Measurements from ENCODE around the gene F7. TPM values are rescaled to one million over a fixed set of nuclear protein-coding genes. Genes with fewer than 3 reads are reported as not detected.

The F7 gene
- total RNA-seq, 3 donors from 2014 or later (not counting 1 experiment from before 2014, with no cell fraction given) = 0.25 to 0.91 TPM; not detected in 1

GRCh38 chr13:113075711-113076110 is 29.9 kb upstream of the F7 start:
- WGBS (ENCODE audit: insufficient coverage) = 99% methylated on average over 17 of the region's 17 CpGs
- Histone ChIP-seq H3K9me3 (ENCODE audit: control insufficient read depth, insufficient read depth, low read length) (no peaks in the 10 kb centered on the region), H3K4me3 (ENCODE audit: low read length) (no peak overlapping the region), H3K27me3 (ENCODE audit: control insufficient read depth, insufficient read depth, low read length) (no peaks in the 10 kb centered on the region), H3K36me3 (ENCODE audit: control insufficient read depth, insufficient read depth, low read length) (no peaks in the 10 kb centered on the region), H3K27ac (ENCODE audit: low read length) (no peak overlapping the region), H3K4me1 (ENCODE audit: control insufficient read depth, insufficient read depth, low read length) (no peaks in the 10 kb centered on the region)
- Mint-ChIP-seq H3K9me3 (no peaks in the 10 kb centered on the region), H3K4me1 (no peaks in the 10 kb centered on the region), H3K36me3 (no peaks in the 10 kb centered on the region), H3K27ac (no peak overlapping the region), H3K4me3 (no peak overlapping the region), H3K27me3 (ENCODE audit: low read depth in 2 of 2) (no peaks in the 10 kb centered on the region)
- TF ChIP-seq CTCF (IDR thresholded peaks at IDR 0.05) = no peak
- intact Hi-C loops (cut with micrococcal nuclease) = no loop called here
- DNase-seq (no peak), ATAC-seq (no peak)

GRCh38 chr13:113076681-113077401 is 28.8 kb upstream of the F7 start:
- Histone ChIP-seq H3K9me3 (ENCODE audit: control insufficient read depth, insufficient read depth, low read length) (no peaks in the 10 kb centered on the region), H3K27ac (ENCODE audit: low read length) (no peak overlapping the region), H3K36me3 (ENCODE audit: control insufficient read depth, insufficient read depth, low read length) (no peaks in the 10 kb centered on the region), H3K27me3 (ENCODE audit: control insufficient read depth, insufficient read depth, low read length) (no peaks in the 10 kb centered on the region), H3K4me3 (ENCODE audit: low read length) (no peak overlapping the region), H3K4me1 (ENCODE audit: control insufficient read depth, insufficient read depth, low read length) (no peaks in the 10 kb centered on the region)
- DNase-seq = no peak
- WGBS (ENCODE audit: insufficient coverage) = 93% methylated on average over 39 of the region's 39 CpGs
- Mint-ChIP-seq H3K27ac (no peak overlapping the region), H3K36me3 (no peaks in the 10 kb centered on the region), H3K4me1 (no peaks in the 10 kb centered on the region), H3K9me3 (no peaks in the 10 kb centered on the region), H3K4me3 (no peak overlapping the region), H3K27me3 (ENCODE audit: low read depth in 2 of 2) (no peaks in the 10 kb centered on the region)
- no peak for ATAC-seq
- TF ChIP-seq CTCF (IDR thresholded peaks at IDR 0.05) = no peak
- intact Hi-C loops (cut with micrococcal nuclease) = no loop called here

GRCh38 chr13:113077566-113077952 is 28.0 kb upstream of the F7 start:
- 90% methylated on average over 20 of the region's 20 CpGs for WGBS (ENCODE audit: insufficient coverage)
- no peaks in the 10 kb centered on the region for H3K27me3 Mint-ChIP-seq (ENCODE audit: low read depth in 2 of 2)
- intact Hi-C loops (cut with micrococcal nuclease) = no loop called here
- Histone ChIP-seq H3K36me3 (ENCODE audit: control insufficient read depth, insufficient read depth, low read length) (no peaks in the 10 kb centered on the region), H3K27ac (ENCODE audit: low read length) (no peak overlapping the region), H3K4me3 (ENCODE audit: low read length) (no peak overlapping the region), H3K27me3 (ENCODE audit: control insufficient read depth, insufficient read depth, low read length) (no peaks in the 10 kb centered on the region), H3K9me3 (ENCODE audit: control insufficient read depth, insufficient read depth, low read length) (no peaks in the 10 kb centered on the region), H3K4me1 (ENCODE audit: control insufficient read depth, insufficient read depth, low read length) (no peaks in the 10 kb centered on the region)
- no peaks in the 10 kb centered on the region for H3K4me1 Mint-ChIP-seq
- H3K27ac Mint-ChIP-seq = no peak overlapping the region
- no peaks in the 10 kb centered on the region for H3K36me3 Mint-ChIP-seq
- no peak for TF ChIP-seq CTCF (IDR thresholded peaks at IDR 0.05)
- DNase-seq (no peak), ATAC-seq (no peak)
- H3K4me3 Mint-ChIP-seq = no peak overlapping the region
- H3K9me3 Mint-ChIP-seq = no peaks in the 10 kb centered on the region
